ENCODE data around the gene EXOSC5. TPM values are rescaled to one million over a fixed set of nuclear protein-coding genes. Genes with fewer than 3 reads are reported as not detected.

EXOSC5 gene
- polyA plus RNA-seq, 1 donor from 2014 or later: 42.0 TPM

DNA sequence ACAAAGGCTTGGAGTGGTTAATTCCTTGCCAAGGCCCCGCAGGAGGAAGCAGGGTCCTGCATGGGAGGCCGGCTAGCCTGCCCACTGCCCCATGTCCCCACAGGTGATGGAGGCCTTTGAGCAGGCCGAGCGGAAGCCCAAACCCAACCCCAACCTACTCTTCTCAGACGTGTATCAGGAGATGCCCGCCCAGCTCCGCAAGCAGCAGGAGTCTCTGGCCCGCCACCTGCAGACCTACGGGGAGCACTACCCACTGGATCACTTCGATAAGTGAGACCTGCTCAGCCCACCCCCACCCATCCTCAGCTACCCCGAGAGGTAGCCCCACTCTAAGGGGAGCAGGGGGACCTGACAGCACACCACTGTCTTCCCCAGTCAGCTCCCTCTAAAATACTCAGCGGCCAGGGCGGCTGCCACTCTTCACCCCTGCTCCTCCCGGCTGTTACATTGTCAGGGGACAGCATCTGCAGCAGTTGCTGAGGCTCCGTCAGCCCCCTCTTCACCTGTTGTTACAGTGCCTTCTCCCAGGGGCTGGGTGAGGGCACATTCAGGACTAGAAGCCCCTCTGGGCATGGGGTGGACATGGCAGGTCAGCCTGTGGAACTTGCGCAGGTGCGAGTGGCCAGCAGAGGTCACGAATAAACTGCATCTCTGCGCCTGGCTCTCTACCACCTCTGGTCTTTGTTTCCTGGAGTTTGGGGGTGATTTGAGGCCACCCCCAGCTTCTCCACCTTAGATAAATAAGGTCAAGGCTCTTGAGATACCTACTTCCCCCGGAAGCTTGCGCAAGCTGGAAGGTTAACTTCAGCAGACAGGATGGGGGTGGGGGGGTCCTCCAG lies 27.4 kb upstream of the EXOSC5 start:
- Histone ChIP-seq H3K4me3 (ENCODE audit: low read length) (no peak overlapping the region), H3K9me2 (ENCODE audit: insufficient read depth, low read length) (no peaks in the 10 kb centered on the region), H3K9me3 (ENCODE audit: low read length) (no peaks in the 10 kb centered on the region), H4K20me1 (ENCODE audit: insufficient read depth) (no peaks in the 10 kb centered on the region), H3K36me3 (ENCODE audit: insufficient read depth, low read length) (peaks cover 3% of the 10 kb centered on the region), H3K27me3 (ENCODE audit: insufficient read depth, low read depth, low read length) (no peaks in the 10 kb centered on the region), H3K9ac (ENCODE audit: low read length) (no peak overlapping the region), H3F3A (ENCODE audit: insufficient read depth, low read length, poor library complexity, severe bottlenecking) (no peaks in the 10 kb centered on the region), H3K4me2 (ENCODE audit: low read length) (no peak overlapping the region), H3K79me2 (replicated peaks; ENCODE audit: insufficient read depth, low read length) (no peaks in the 10 kb centered on the region), H2AFZ (ENCODE audit: low read depth, low read length) (no peak overlapping the region), H3K27ac (ENCODE audit: low read length) (no peak overlapping the region)
- TF ChIP-seq MXI1 (conservative IDR thresholded peaks at IDR 0.05; ENCODE audit: poor library complexity, severe bottlenecking): no peak
- TF ChIP-seq, protein P1, sequence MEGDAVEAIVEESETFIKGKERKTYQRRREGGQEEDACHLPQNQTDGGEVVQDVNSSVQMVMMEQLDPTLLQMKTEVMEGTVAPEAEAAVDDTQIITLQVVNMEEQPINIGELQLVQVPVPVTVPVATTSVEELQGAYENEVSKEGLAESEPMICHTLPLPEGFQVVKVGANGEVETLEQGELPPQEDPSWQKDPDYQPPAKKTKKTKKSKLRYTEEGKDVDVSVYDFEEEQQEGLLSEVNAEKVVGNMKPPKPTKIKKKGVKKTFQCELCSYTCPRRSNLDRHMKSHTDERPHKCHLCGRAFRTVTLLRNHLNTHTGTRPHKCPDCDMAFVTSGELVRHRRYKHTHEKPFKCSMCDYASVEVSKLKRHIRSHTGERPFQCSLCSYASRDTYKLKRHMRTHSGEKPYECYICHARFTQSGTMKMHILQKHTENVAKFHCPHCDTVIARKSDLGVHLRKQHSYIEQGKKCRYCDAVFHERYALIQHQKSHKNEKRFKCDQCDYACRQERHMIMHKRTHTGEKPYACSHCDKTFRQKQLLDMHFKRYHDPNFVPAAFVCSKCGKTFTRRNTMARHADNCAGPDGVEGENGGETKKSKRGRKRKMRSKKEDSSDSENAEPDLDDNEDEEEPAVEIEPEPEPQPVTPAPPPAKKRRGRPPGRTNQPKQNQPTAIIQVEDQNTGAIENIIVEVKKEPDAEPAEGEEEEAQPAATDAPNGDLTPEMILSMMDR (IDR thresholded peaks at IDR 0.05; ENCODE audit: poor library complexity, severe bottlenecking): no peak
- no peak for TF ChIP-seq EP300 (conservative IDR thresholded peaks at IDR 0.05; ENCODE audit: poor library complexity, severe bottlenecking)
- TF ChIP-seq, protein P2, sequence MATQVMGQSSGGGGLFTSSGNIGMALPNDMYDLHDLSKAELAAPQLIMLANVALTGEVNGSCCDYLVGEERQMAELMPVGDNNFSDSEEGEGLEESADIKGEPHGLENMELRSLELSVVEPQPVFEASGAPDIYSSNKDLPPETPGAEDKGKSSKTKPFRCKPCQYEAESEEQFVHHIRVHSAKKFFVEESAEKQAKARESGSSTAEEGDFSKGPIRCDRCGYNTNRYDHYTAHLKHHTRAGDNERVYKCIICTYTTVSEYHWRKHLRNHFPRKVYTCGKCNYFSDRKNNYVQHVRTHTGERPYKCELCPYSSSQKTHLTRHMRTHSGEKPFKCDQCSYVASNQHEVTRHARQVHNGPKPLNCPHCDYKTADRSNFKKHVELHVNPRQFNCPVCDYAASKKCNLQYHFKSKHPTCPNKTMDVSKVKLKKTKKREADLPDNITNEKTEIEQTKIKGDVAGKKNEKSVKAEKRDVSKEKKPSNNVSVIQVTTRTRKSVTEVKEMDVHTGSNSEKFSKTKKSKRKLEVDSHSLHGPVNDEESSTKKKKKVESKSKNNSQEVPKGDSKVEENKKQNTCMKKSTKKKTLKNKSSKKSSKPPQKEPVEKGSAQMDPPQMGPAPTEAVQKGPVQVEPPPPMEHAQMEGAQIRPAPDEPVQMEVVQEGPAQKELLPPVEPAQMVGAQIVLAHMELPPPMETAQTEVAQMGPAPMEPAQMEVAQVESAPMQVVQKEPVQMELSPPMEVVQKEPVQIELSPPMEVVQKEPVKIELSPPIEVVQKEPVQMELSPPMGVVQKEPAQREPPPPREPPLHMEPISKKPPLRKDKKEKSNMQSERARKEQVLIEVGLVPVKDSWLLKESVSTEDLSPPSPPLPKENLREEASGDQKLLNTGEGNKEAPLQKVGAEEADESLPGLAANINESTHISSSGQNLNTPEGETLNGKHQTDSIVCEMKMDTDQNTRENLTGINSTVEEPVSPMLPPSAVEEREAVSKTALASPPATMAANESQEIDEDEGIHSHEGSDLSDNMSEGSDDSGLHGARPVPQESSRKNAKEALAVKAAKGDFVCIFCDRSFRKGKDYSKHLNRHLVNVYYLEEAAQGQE (IDR thresholded peaks at IDR 0.05; ENCODE audit: borderline replicate concordance): no peak

DNA sequence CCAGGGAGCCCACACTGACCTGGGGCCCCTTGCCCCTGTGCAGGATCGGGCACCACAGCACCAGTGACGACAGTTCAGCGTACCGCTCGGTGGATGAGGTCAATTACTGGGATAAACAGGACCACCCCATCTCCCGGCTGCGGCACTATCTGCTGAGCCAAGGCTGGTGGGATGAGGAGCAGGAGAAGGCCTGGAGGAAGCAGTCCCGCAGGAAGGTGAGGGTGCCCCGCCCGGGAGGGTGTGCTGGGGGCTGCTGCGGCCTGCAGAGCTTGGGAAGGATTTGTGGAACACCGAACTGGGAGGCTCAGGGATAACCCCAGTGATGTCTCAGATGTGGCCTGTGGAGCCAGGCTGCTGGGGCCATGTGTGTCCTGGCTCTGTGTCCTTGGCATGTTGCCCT lies 25.8 kb upstream of the EXOSC5 start:
- H2AFZ ChIP-seq (ENCODE audit: low read depth, low read length): no peak overlapping the region
- no peaks in the 10 kb centered on the region for H3K79me2 ChIP-seq (replicated peaks; ENCODE audit: insufficient read depth, low read length)
- H4K20me1 ChIP-seq (ENCODE audit: insufficient read depth): no peaks in the 10 kb centered on the region
- H3K4me3 ChIP-seq (ENCODE audit: low read length): no peak overlapping the region
- H3K9ac ChIP-seq (ENCODE audit: low read length): no peak overlapping the region
- no peak for TF ChIP-seq SMC3 (conservative IDR thresholded peaks at IDR 0.05; ENCODE audit: poor library complexity)
- TF ChIP-seq POLR2AphosphoS5 (IDR thresholded peaks at IDR 0.05): no peak
- no peak for TF ChIP-seq EP300 (conservative IDR thresholded peaks at IDR 0.05; ENCODE audit: poor library complexity, severe bottlenecking)
- H3F3A ChIP-seq (ENCODE audit: insufficient read depth, low read length, poor library complexity, severe bottlenecking): no peaks in the 10 kb centered on the region
- H3K27ac ChIP-seq (ENCODE audit: low read length): no peak overlapping the region
- no peaks in the 10 kb centered on the region for H3K27me3 ChIP-seq (ENCODE audit: insufficient read depth, low read depth, low read length)
- H3K9me2 ChIP-seq (ENCODE audit: insufficient read depth, low read length): no peaks in the 10 kb centered on the region
- H3K9me3 ChIP-seq (ENCODE audit: low read length): no peaks in the 10 kb centered on the region
- no peak overlapping the region for H3K4me2 ChIP-seq (ENCODE audit: low read length)
- H3K36me3 ChIP-seq (ENCODE audit: insufficient read depth, low read length): peaks cover 3% of the 10 kb centered on the region

- Histone ChIP-seq H3K9ac (ENCODE audit: low read length) (no peak overlapping the region), H4K20me1 (ENCODE audit: insufficient read depth) (no peaks in the 10 kb centered on the region), H3K79me2 (replicated peaks; ENCODE audit: insufficient read depth, low read length) (no peaks in the 10 kb centered on the region), H3K9me2 (ENCODE audit: insufficient read depth, low read length) (no peaks in the 10 kb centered on the region), H3K9me3 (ENCODE audit: low read length) (no peaks in the 10 kb centered on the region), H3F3A (ENCODE audit: insufficient read depth, low read length, poor library complexity, severe bottlenecking) (no peaks in the 10 kb centered on the region), H3K27ac (ENCODE audit: low read length) (no peak overlapping the region), H3K36me3 (ENCODE audit: insufficient read depth, low read length) (peaks cover 3% of the 10 kb centered on the region), H3K27me3 (ENCODE audit: insufficient read depth, low read depth, low read length) (no peaks in the 10 kb centered on the region), H3K4me3 (ENCODE audit: low read length) (no peak overlapping the region), H3K4me2 (ENCODE audit: low read length) (no peak overlapping the region), H2AFZ (ENCODE audit: low read depth, low read length) (no peak overlapping the region)
- TF ChIP-seq RAD21 (conservative IDR thresholded peaks at IDR 0.05) (no peak), EZH2 (IDR thresholded peaks at IDR 0.05; ENCODE audit: borderline replicate concordance, insufficient read depth, low read length, poor library complexity, severe bottlenecking) (no peak), POLR2AphosphoS5 (IDR thresholded peaks at IDR 0.05) (no peak), SMC3 (conservative IDR thresholded peaks at IDR 0.05; ENCODE audit: poor library complexity) (no peak), TAF1 (IDR thresholded peaks at IDR 0.05; ENCODE audit: low read depth) (no peak), MXI1 (conservative IDR thresholded peaks at IDR 0.05; ENCODE audit: poor library complexity, severe bottlenecking) (no peak), EP300 (conservative IDR thresholded peaks at IDR 0.05; ENCODE audit: poor library complexity, severe bottlenecking) (no peak)
- TF ChIP-seq, protein P1 (IDR thresholded peaks at IDR 0.05; ENCODE audit: poor library complexity, severe bottlenecking): no peak
- TF ChIP-seq, protein P2 (IDR thresholded peaks at IDR 0.05; ENCODE audit: borderline replicate concordance): no peak
Measured at GRCh38 chr19:41422456-41422855, 25.3 kb upstream of the EXOSC5 start.
